ENCODE results near the gene C2orf80.

The C2orf80 gene

GRCh38 chr2:208182835-208183234, 7.0 kb downstream of the C2orf80 start:
- TF ChIP-seq, protein P1, sequence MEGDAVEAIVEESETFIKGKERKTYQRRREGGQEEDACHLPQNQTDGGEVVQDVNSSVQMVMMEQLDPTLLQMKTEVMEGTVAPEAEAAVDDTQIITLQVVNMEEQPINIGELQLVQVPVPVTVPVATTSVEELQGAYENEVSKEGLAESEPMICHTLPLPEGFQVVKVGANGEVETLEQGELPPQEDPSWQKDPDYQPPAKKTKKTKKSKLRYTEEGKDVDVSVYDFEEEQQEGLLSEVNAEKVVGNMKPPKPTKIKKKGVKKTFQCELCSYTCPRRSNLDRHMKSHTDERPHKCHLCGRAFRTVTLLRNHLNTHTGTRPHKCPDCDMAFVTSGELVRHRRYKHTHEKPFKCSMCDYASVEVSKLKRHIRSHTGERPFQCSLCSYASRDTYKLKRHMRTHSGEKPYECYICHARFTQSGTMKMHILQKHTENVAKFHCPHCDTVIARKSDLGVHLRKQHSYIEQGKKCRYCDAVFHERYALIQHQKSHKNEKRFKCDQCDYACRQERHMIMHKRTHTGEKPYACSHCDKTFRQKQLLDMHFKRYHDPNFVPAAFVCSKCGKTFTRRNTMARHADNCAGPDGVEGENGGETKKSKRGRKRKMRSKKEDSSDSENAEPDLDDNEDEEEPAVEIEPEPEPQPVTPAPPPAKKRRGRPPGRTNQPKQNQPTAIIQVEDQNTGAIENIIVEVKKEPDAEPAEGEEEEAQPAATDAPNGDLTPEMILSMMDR (IDR thresholded peaks at IDR 0.05; ENCODE audit: low read depth, low read length, poor library complexity, severe bottlenecking), result no peak
- TF ChIP-seq EZH2phosphoT487 (IDR thresholded peaks at IDR 0.05; ENCODE audit: borderline replicate concordance, low read length), result no peak
- Histone ChIP-seq H4K20me1 (ENCODE audit: control insufficient read depth, insufficient read depth, low read depth, low read length) (no peaks in the 10 kb centered on the region), H3F3A (ENCODE audit: control insufficient read depth, insufficient read depth) (no peaks in the 10 kb centered on the region), H3K79me2 (ENCODE audit: control insufficient read depth, low read length) (no peaks in the 10 kb centered on the region), H3K9me2 (replicated peaks; ENCODE audit: control insufficient read depth, low read length) (no peaks in the 10 kb centered on the region), H3K4me2 (ENCODE audit: low read length) (no peak overlapping the region), H3K27ac (ENCODE audit: low read depth, low read length) (no peak overlapping the region), H3K4me1 (ENCODE audit: control insufficient read depth, low read length) (no peaks in the 10 kb centered on the region), H3K36me3 (ENCODE audit: control insufficient read depth, low read length) (no peaks in the 10 kb centered on the region), H3K27me3 (ENCODE audit: control insufficient read depth, low read length) (peaks cover 26% of the 10 kb centered on the region), H3K4me3 (ENCODE audit: low read length) (no peak overlapping the region), H3K9me3 (ENCODE audit: control insufficient read depth, insufficient read depth, low read length) (no peaks in the 10 kb centered on the region)

DNA sequence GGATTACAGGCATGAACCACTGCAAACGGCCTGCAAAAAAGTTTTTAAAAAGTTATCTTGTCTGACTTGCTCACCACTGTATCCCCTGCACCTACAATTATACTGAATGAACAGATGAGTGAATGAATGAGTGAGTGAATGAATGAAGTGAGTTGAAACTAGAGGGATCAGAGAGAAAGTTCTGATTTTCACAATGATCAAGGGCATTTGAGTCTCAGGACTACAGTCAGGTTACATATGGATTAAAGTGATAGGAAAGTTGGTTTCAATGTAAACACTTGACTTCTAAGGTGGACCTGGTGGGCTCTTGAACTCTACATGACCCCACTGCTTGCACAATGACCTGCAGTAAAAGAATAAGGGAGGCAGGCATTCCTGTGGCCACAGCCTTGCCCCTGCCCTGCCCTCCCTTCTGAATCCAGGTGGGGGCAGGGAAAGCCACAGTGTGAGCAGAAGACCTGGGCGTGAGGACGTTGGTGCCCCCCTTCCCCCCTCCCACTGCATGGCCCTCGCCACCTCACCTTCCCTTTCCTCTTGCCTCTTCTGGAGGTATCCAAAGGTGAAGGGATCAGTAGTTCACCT, 10.7 kb downstream of the C2orf80 start:
- Histone ChIP-seq H3K4me1 (ENCODE audit: control insufficient read depth, low read length) (no peaks in the 10 kb centered on the region), H3K4me2 (ENCODE audit: low read length) (no peak overlapping the region), H3K27me3 (ENCODE audit: control insufficient read depth, low read length) (peaks cover 16% of the 10 kb centered on the region), H3K4me3 (ENCODE audit: low read length) (no peak overlapping the region), H3K36me3 (ENCODE audit: control insufficient read depth, low read length) (no peaks in the 10 kb centered on the region), H3F3A (ENCODE audit: control insufficient read depth, insufficient read depth) (no peaks in the 10 kb centered on the region), H3K9me2 (replicated peaks; ENCODE audit: control insufficient read depth, low read length) (no peaks in the 10 kb centered on the region), H3K9me3 (ENCODE audit: control insufficient read depth, insufficient read depth, low read length) (no peaks in the 10 kb centered on the region), H3K79me2 (ENCODE audit: control insufficient read depth, low read length) (no peaks in the 10 kb centered on the region), H3K27ac (ENCODE audit: low read depth, low read length) (no peak overlapping the region), H4K20me1 (ENCODE audit: control insufficient read depth, insufficient read depth, low read depth, low read length) (no peaks in the 10 kb centered on the region)
- TF ChIP-seq EZH2phosphoT487 (IDR thresholded peaks at IDR 0.05; ENCODE audit: borderline replicate concordance, low read length), result no peak
- TF ChIP-seq, protein P1 (IDR thresholded peaks at IDR 0.05; ENCODE audit: low read depth, low read length, poor library complexity, severe bottlenecking), result no peak

DNA sequence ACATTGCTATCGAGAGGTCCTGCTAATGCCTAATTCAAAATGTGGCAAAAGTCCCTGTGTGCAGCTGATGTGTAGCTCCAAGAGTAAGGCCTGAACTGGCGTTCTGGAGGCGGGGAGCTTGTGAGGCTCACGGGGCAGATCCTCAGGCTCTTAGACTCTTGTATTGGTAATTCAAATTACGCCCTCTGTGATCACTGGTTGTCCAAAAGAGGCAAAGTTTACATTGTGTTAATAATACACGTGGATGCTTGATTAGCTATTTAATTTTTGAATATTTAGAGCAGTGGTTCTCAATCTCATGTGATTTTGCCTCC, 14.0 kb downstream of the C2orf80 start:
- TF ChIP-seq, protein P1 (IDR thresholded peaks at IDR 0.05; ENCODE audit: low read depth, low read length, poor library complexity, severe bottlenecking), result no peak
- no peak for TF ChIP-seq EZH2phosphoT487 (IDR thresholded peaks at IDR 0.05; ENCODE audit: borderline replicate concordance, low read length)
- H3K36me3 ChIP-seq (ENCODE audit: control insufficient read depth, low read length), result no peaks in the 10 kb centered on the region

More for the DNA sequence above, 14.0 kb downstream of the C2orf80 start:
- peaks cover 10% of the 10 kb centered on the region; the same call in 1 of the 2 replicates for H3K27me3 ChIP-seq (ENCODE audit: control insufficient read depth, low read length)
- no peaks in the 10 kb centered on the region for H3F3A ChIP-seq (ENCODE audit: control insufficient read depth, insufficient read depth)
- no peaks in the 10 kb centered on the region for H3K9me3 ChIP-seq (ENCODE audit: control insufficient read depth, insufficient read depth, low read length)
- no peaks in the 10 kb centered on the region for H3K9me2 ChIP-seq (replicated peaks; ENCODE audit: control insufficient read depth, low read length)
- H3K79me2 ChIP-seq (ENCODE audit: control insufficient read depth, low read length), result no peaks in the 10 kb centered on the region
- no peaks in the 10 kb centered on the region for H3K4me1 ChIP-seq (ENCODE audit: control insufficient read depth, low read length)
- H3K27ac ChIP-seq (ENCODE audit: low read depth, low read length), result no peak overlapping the region
- H3K4me3 ChIP-seq (ENCODE audit: low read length), result no peak overlapping the region
- no peaks in the 10 kb centered on the region for H4K20me1 ChIP-seq (ENCODE audit: control insufficient read depth, insufficient read depth, low read depth, low read length)
- no peak overlapping the region for H3K4me2 ChIP-seq (ENCODE audit: low read length)
